Uterus (tissue), 4 donors: ENCODE results near the gene WDR7. TPM values are rescaled to one million over a fixed set of nuclear protein-coding genes. Genes with fewer than 3 reads are reported as not detected.

ENCODE experiments used
- DNase-seq, 2 donors: peaks; one replicate each; pipeline ENCODE4 v3.0.0-alpha.2; 2019 to 2020
- H3K27ac ChIP-seq, 2 donors: fragments of 200-600 bp; sonication (generic); 1 replicate in 1 of 2; 2 replicates in 1 of 2; pipeline ENCODE4 v1.5.1; 2016 to 2018
- H3K27me3 ChIP-seq, 2 donors: fragments of 200-600 bp; sonication (generic); one replicate each; pipeline ENCODE4 v1.5.1; 2018 to 2019; ENCODE audit warnings: control low read depth in 1 of 2
- H3K36me3 ChIP-seq, 2 donors: fragments of 200-600 bp; sonication (generic); one replicate each; pipeline ENCODE4 v1.5.1; 2019; ENCODE audit warnings: control low read depth in 1 of 2
- H3K4me1 ChIP-seq, 2 donors: fragments of 200-600 bp; sonication (generic); one replicate each; pipeline ENCODE4 v1.5.1; 2018 to 2019; ENCODE audit warnings: control low read depth in 1 of 2
- H3K4me3 ChIP-seq, 2 donors: fragments of 200-600 bp; sonication (generic); 1 replicate in 1 of 2; 2 replicates in 1 of 2; pipeline ENCODE4 v1.5.1; 2018 to 2019; ENCODE audit warnings: mild to moderate bottlenecking in 1 of 2
- H3K9me3 ChIP-seq, 2 donors: fragments of 200-600 bp; sonication (generic); one replicate each; pipeline ENCODE4 v1.5.1; 2019; ENCODE audit warnings: control low read depth in 1 of 2
- CTCF ChIP-seq, 4 experiments: fragments of 200-600 bp in 2 of 4; fragments of 450-650 bp in 2 of 4; sonication (generic) in 2 of 4; IDR thresholded peaks; one replicate each; pipeline ENCODE4 v1.5.1; 2016 to 2019; ENCODE audit warnings: antibody characterized with exemption in 4 of 4, mild to moderate bottlenecking in 2 of 4, moderate library complexity in 1 of 4
- POLR2A ChIP-seq, 2 donors: fragments of 450-650 bp; IDR thresholded peaks; one replicate each; pipeline ENCODE4 v1.6.1; 2016; ENCODE audit warnings: antibody characterized with exemption in 2 of 2, mild to moderate bottlenecking in 1 of 2, moderate library complexity in 1 of 2
- intact Hi-C: fragments of 100-400 bp; cut with DNase I; formaldehyde crosslinking; loops from one replicate; pipeline ENCODE4 v1.15.1; 2023; ENCODE audit warnings: low total_unique reads
- total RNA-seq, 4 donors: library from RNA; depleted of rRNA in 3 of 4; stranded (reverse); fragments of >200 nt in 3 of 4; gene quantifications; one replicate each; pipeline versions ENCODE4 v1.1.0 to v1.2.4, GENCODE V29; 2014 to 2023
- donor health status: DM: yes; HTN: yes; CAD: no.

The WDR7 gene
- total RNA-seq, 4 donors from 2014 or later = 19.2 to 66.2 (median 33.8) TPM

- H3K4me3 ChIP-seq = no peak overlapping the region
- no peaks in the 10 kb centered on the region for H3K36me3 ChIP-seq
- no peak overlapping the region for H3K27ac ChIP-seq
- no peak for DNase-seq
- no peak for TF ChIP-seq CTCF (IDR thresholded peaks at IDR 0.05)
- no peak for TF ChIP-seq POLR2A (IDR thresholded peaks at IDR 0.05)
- intact Hi-C loops = no loop called here
- H3K27me3 ChIP-seq = no peaks in the 10 kb centered on the region
- H3K9me3 ChIP-seq = peaks cover 0 to 3% of the 10 kb centered on the region in 2 donors
- H3K4me1 ChIP-seq = no peaks in the 10 kb centered on the region
Measured at GRCh38 chr18:56890632-56891031, 239.5 kb downstream of the WDR7 start.

GRCh38 chr18:56891116-56891515 is 240.0 kb downstream of the WDR7 start:
- no peak for DNase-seq
- Histone ChIP-seq H3K27me3 (no peaks in the 10 kb centered on the region), H3K9me3 (no peaks in the 10 kb centered on the region), H3K36me3 (no peaks in the 10 kb centered on the region), H3K4me1 (no peaks in the 10 kb centered on the region), H3K4me3 (no peak overlapping the region), H3K27ac (no peak overlapping the region)
- TF ChIP-seq CTCF (IDR thresholded peaks at IDR 0.05) = no peak
- TF ChIP-seq POLR2A (IDR thresholded peaks at IDR 0.05) = no peak
- intact Hi-C loops = no loop called here

GRCh38 chr18:56891870-56892269 is 240.7 kb downstream of the WDR7 start:
- H3K4me3 ChIP-seq = no peak overlapping the region
- no peaks in the 10 kb centered on the region for H3K36me3 ChIP-seq
- no peaks in the 10 kb centered on the region for H3K9me3 ChIP-seq
- H3K27ac ChIP-seq = no peak overlapping the region
- H3K4me1 ChIP-seq = no peaks in the 10 kb centered on the region
- no peak for TF ChIP-seq CTCF (IDR thresholded peaks at IDR 0.05)
- TF ChIP-seq POLR2A (IDR thresholded peaks at IDR 0.05) = no peak
- intact Hi-C loops = no loop called here
- H3K27me3 ChIP-seq = no peaks in the 10 kb centered on the region
- no peak for DNase-seq

GRCh38 chr18:56897122-56897521 is 246.0 kb downstream of the WDR7 start:
- TF ChIP-seq POLR2A (IDR thresholded peaks at IDR 0.05) (no peak), CTCF (IDR thresholded peaks at IDR 0.05) (no peak)
- H3K27ac ChIP-seq = no peak overlapping the region
- no peaks in the 10 kb centered on the region for H3K9me3 ChIP-seq
- no peak overlapping the region for H3K4me3 ChIP-seq
- no peaks in the 10 kb centered on the region for H3K4me1 ChIP-seq
- DNase-seq = no peak
- no peaks in the 10 kb centered on the region for H3K27me3 ChIP-seq
- H3K36me3 ChIP-seq = no peaks in the 10 kb centered on the region
- intact Hi-C loops = no loop called here

- Histone ChIP-seq H3K9me3 (no peaks in the 10 kb centered on the region), H3K36me3 (no peaks in the 10 kb centered on the region), H3K4me1 (no peaks in the 10 kb centered on the region), H3K27ac (no peak overlapping the region), H3K27me3 (no peaks in the 10 kb centered on the region), H3K4me3 (no peak overlapping the region)
- no peak for DNase-seq
- intact Hi-C loops = no loop called here
- TF ChIP-seq POLR2A (IDR thresholded peaks at IDR 0.05) (no peak), CTCF (IDR thresholded peaks at IDR 0.05) (no peak)
Measured at GRCh38 chr18:56899660-56900059, 248.5 kb downstream of the WDR7 start.
